GM19035 (cell line): ENCODE data around the gene ANHX.
"Not testable (repeated sequence)": the region's sequence is repeated elsewhere in the genome, so short reads cannot be mapped to it uniquely, and the experiment has no call there.

Experiments
- ATAC-seq: cut with Tn5 transposase; IDR thresholded peaks from one replicate; pipeline ENCODE4 v1.9.1; 2021; ENCODE audit not compliant: unreplicated experiment

ANHX gene

DNA sequence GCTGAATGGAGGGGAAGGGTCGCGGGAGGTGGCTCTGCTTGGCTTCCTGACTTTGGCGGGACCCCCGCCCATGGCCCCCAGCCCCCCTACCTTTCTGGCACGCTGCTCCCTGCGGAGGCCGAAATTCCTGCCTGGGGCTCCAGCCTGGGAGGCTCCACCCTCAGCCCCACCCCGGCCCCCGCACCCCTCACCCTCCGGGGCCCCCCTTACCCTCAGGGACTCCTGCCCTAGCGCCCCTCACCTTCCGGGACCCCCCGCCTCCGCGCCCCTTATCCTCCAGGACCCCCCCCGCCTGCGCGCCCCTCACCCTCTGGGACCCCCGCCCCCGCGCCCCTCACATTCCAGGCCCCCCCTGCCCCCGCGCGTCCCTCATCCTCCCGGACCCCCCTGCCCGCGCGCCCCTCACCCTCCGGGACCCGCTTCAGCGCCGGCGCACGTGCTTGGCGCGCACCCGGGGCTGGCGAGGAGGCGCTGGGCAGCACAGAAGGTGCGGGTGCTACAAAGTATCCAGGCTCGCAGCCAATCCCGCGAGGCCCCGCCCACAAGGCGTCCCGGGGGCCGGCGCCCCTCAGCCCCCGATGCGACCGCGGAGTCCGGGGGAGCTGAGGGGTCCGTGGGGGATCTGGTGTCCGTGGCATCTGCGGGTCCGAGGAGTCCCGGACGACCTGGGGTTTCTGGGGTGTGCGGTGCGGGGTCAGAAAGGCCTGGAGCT, at the start of gene ANHX:
ANHX (minus strand) TSS at position 477 of the 712 bp plus-strand sequence. CDS start 1,521 bp downstream, outside the sequence.
- no peak for ATAC-seq

DNA sequence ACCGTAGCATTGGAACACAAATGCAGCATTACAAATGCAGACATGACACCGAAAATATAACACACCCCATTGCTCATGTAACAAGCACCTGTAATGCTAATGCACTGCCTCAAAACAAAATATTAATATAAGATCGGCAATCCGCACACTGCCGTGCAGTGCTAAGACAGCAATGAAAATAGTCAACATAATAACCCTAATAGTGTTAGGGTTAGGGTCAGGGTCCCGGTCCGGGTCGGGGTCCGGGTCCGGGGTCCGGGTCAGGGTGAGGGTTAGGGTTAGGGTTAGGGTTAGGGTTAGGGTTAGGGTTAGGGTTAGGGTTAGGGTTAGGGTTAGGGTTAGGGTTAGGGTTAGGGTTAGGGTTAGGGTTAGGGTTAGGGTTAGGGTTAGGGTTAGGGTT, 29.0 kb upstream of the ANHX start:
- ATAC-seq: not testable (repeated sequence)

DNA sequence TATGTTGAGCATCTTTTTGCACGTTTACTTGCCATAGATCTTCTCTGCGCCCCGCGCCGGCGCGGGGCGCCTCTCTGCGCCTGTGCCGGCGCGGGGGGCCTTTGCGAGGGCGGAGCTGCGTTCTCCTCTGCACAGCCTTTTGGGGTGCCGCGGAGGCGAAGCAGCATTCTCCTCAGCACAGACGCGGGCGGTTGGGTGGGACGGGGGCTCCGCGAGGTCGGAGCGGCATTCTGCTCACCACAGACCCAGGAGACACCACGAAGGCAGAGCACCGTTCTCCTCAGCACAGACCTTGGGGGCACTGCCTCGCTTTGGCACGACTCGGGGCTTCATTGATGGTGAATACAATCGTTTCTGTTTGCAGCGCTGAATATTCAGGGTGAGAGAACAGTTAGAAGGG, 28.5 kb upstream of the ANHX start:
- no peak for ATAC-seq

DNA sequence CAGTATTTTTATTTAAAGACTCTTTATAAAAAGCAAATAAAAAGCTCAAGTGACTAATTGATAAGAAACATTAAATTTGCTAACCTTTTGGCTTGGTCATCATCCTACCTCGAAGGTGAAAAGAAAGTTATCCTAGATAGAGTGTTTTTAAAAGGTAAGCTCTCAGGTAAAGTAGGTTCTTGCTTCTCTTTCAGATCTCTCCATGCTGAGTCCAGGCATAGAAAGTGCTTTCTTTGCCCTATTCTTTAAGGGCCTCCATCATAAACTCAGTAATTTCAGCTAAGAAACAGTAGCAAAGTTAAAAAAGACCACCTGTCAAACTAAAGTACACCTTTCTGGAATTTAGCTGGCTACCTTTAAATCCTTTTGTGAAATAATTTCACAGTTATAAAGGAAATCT, 20.6 kb upstream of the ANHX start:
- ATAC-seq: no peak

DNA sequence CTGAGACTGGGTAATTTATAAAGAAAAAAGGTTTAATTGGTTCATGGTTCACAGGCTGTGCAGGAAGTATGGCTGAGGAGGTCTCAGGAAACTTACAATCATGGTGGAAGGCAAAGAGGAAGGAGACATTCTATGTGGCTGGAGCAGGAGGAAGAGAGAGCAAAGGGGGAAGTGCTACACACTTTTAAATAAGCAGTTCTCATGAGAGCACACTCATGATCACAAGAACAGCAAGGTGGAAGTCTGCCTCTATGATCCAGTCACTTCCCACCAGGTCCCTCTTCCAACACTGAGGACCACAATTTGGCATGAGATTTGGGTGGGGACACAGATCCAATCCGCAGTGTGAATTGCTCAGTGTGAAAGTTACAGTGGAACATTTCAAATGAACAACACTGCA, 20.2 kb upstream of the ANHX start:
- not testable (repeated sequence) for ATAC-seq

DNA sequence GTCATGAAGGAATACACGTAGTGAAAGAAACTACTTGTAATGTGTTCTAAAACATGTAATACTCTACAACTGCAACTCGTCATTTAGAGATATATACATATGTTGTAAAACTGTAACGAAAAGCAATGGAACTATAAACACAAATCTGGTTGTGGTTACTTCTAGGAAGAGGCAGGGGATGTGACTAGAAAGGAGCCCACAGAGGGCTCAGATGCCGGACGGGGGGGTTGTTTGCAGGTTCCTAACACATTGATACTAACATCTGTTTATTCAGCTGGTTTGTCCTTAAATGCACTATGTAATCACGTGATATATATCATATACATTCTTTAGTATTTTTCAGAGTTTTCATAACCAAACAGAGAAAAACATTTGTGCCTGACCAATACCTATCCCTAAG, 16.1 kb upstream of the ANHX start:
- no peak for ATAC-seq

DNA sequence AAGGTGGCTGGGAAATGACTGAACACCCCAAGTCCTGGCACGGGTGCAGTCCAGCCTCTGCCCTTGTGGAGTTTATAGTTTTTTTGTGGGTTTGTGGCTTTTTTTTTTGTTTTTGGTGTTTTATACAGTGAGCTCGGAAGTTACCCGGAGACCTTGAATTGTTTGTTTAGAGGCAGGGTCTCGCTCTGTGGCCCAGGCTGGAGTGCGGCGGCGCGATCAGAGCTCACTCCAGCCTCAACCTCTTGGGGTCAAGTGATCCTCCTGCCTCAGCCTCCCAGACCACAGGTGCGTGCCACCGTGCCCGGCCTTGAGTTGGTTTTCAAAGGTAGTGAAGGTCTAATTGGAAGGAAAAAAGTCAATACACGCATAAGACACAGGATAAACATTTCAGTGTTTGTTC, 879 bp upstream of the ANHX start:
- no peak for ATAC-seq

DNA sequence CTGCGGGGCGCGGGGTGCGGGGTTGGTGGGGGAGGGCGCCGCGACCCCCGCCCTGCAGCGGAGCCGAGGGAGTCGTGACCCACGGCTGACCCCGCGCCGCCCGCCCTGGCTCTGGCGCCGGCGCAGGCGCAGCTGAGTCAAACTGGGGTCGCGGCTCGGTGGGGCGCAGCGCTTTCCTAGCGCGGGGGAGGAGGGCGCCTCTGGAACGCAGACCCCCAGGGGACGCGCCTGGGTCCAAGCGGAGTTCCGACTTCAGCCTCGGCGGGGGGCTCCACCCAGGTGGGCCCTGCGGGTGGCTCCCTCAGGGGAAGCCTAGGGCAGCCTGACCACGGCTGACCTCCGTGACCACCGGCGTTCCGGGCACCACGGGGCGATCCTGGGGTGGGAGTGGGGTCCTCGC, 467 bp upstream of the ANHX start:
- ATAC-seq: no peak

DNA sequence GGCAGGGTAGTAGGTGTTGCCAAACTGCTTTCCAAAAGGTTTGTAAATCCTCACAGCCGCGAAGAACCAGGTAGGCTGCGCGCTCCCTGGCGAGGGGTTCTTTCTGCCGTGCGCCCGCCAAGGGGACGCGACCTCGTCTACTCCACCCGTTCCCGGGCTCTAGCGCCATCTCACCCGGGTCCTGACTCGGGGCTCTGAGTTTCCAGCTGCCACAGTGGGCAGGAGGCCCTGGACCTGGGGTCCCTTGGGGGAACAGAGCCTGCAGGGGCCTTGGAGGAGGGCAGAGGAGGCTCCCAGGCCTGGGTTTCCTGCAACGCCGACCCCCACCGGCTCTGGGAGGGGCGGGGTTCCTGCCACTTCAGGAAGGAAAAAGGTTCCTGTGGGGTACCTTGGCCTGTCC, 706 bp downstream of the ANHX start:
- ATAC-seq: no peak

DNA sequence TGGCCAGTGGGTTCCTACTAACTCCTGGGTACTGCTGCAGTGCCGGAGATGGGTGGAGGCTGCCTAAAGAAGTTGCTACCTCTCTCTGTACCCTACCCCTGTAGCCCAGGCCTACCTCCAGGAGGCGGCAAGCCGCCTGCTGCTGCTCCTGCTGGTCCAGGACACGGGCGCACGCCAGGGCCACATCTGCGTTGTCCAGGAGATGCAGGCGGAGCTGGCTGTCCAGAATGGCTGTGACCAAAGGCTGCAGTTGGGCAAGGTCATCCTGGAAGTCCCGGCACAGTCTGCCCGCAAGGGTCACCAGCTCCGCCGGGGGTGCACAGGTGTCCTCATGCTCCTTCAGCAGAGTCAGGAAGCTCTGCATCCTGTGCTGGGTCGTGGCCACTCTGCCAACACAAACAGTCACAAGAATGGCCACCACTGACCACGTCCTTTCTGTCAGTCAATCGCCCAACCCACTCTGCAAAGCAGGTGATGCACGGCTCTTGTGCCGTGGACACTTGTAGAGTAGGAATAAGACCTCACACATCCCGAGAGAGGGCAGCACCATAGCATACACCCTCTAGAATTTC, 1.6 kb downstream of the ANHX start:
- ATAC-seq: no peak

DNA sequence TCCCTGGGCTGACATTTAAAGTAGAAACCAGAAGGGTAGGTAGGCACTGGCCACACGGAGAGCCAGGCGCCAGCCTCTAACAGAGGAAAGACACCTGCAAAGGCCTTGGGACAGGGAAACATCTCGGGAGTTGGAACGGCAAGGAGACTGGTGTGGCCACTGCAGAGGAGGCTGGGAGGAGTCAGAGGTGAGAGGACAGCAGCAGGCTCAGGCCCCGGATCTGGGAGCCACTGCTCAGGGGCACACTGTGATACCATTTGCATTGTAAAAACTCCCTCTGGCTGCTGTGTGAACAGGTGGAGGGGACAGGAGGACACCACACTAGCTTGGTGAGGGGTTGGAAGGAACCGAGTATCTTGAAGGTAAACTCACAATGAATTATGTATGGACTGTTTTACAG, 2.7 kb downstream of the ANHX start:
- ATAC-seq: no peak

DNA sequence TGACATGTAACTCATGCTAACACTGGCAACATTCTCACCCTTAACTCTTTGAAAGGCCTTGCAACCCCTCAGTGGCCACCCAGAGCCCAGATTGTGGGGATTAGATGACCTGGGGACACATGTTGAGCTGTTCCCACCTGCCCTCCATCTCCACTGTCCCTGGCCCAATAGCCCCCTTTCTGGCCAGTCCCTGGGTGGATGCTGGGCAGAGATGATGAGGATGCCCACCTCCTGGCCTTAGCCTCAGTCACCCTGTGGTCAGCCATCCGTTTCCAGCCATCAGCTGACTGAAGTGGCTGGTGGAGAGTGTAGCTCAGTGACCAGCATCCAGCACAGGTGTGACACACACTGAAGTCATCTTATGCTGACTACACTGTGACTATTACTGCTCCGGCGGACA, 4.7 kb downstream of the ANHX start:
- no peak for ATAC-seq

DNA sequence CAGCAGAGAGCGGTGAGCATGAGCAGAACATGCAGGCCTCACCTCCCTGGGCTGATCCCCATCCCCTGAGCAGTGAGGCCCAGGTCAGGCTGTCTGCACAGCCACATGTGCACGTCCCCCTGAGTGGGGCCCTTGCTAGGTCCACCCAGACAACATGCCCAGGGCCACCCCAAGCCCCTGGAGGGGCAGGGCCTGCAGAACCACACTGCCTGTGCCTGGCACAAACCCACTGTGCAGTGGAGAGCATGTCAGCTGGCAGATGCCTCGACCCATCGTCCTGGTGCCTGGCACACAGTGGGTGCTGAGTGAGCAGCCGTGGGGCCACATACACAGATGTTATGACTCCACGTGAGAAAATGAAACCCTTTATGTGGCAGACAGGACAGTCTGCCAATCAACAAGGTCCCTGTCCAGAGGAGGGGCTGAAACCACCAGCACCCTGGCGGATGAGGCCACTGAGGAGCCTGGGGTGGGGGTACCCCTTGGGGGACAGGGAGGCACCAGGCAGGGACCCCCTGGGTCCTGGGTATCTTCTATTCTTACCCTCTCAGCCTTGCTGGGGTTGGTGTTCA, 8.3 kb downstream of the ANHX start:
- ATAC-seq: no peak

DNA sequence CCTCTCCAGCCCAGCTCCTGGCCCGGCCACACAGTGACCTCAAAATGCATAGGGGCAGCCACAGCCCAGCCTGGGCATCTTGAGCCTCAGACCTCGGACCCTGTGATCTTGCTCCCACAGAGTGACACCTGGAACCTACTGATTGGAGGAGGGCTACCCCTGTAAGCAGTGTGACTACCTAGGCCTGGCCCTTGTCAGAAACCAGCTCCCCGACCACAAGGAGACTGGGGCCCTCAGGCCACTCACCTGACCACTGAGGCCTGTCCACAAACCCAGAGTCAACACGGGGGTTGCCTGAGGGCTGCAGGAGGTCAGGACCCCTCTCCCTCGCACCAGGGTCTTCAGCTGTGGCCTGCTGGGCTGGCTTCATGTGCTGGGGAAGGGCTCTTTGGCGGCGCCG, 9.0 kb downstream of the ANHX start:
- ATAC-seq: no peak

DNA sequence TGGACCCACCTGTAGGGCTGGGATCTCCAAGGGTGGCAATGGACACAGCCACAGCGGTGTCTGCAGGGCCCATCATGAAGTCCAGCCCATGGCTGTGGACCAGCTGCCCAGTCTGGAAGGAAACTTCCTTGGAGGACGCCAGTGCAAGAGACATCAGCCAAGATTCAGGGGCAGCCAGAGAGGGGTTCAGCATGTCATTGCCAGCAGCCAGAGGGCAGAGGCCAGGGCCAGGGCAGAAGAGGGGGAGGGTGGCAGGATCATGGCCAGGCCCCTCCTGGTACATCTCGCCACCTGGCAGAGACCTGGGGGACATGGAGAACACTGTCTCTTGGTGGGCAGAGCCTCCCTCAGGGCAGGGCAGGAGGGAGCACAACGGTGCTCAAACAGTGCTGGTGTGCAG, 10.2 kb downstream of the ANHX start:
- no peak for ATAC-seq

DNA sequence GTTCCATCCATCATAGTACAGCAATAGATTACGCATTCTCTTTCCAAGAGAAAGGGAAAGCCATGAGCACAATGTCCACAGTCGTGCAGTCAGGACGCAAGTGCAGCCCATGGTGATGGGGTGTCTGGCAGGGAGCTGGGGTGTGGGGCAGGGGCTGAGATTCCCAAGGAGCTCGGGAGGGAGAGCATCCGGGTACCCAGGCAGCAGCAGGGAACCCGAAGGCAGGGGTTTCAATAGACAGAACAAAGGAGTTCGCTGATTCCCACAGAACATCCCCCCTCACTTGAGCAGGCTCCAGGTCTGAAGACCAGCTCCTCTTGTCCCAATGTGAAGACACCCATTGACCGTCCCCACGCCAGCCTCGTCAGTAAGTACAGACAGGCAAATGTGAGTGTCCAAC, 13.5 kb downstream of the ANHX start:
- no peak for ATAC-seq

DNA sequence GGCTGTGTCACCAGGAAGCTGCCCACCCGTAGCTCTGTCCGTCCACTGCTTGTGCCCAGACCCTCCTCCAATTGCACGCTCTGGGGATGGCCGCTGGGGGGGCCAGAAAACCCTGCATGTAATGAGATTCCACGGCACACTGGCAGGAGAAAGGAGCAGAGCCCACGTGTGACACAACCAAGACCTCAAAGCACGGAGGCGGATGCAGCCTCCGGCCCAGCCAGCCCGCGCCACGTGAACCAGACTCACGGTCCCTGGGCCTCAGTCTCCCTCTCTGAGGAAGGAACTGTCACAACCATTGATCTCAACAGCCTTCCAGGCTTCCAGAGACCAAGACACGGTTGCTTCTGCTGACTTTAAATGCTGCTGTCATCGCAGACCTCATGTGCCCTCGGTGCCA, 14.4 kb downstream of the ANHX start:
- ATAC-seq: no peak

DNA sequence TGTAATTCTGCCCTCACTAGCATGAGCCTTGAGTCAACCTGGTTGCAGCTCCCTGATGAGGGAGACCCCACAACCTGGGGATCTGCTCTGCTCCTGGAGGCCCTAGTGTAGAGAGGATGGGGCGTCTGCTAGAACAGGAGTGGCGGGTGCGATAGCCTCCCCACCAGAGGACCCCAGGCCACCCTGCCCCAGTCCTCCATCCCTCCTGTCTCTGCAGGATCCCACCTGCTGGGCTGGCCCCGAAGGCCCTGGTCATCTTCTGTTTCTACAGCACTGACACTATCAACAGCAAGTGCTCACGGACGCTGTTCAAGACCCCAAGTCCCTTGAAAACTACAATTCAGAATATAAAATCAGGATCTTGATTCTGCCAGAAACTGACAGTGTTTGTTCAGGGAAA, 15.2 kb downstream of the ANHX start:
- ATAC-seq: no peak

DNA sequence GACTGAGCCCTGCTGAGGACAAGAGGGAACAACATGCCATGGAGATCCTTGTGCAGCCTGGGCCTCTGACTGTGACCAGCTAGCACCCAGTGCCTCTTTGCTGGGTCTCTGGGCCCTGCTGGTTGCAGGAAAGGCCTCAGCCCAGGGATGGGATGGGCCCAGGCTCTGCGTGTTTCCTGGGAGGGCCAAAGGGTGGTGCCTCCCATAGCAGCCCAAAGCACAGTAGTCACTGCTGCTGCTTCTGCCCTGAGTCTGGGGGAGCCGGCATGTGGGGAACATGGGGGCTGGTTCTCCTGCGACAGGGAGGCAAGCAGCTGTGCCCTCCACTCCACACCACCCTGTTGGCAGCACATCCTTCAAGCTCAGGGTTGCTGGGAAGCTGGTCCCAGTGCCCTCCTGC, 18.5 kb downstream of the ANHX start:
- no peak for ATAC-seq

DNA sequence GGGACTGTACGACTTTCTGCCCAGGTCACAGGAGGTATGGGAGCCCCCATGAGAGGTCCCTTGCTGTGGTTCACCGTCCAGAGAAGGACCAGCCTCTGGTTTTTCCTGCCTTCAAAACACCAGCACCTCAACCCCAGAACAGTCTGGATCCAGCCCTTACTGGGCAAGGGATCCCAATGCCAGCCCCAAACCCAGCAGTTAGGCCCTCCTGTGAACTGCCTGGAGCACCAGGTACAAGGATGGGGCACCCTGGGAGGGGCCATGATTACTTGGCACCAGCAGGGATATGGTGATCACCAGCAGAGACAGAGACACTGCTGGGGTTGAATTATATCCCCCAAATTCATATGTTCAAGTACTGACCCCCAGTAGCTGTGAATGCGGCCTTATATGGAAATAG, 20.0 kb downstream of the ANHX start:
- ATAC-seq: no peak

DNA sequence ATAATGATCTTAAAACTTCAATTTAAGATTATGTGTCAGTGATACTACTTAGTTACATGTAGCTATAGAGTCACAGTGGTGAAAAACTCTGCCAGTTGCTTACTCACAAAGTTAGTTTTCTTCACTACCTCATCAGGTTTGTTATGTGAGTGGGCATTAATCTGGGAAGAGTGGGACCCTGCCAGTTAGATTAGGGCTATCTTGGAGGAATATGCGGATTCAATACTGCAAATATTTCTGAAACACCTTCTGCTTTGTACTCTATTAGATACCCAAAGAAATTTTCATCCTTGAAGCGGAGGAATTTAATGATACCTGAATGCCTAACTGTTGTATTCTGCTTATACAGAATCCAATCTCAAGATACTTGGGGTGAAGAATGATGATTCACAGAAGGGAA, 29.3 kb downstream of the ANHX start:
- ATAC-seq: no peak

DNA sequence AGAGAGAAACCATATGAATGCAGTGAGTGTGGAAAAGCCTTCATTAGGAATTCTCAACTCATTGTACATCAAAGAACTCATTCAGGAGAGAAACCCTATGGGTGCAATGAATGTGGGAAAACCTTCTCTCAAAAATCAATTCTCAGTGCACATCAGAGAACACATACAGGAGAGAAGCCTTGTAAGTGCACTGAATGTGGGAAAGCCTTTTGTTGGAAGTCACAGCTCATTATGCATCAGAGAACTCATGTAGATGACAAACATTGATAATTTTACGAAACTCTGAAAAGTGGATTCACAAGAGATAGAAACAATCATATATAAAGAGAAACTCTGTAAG, 31.4 kb downstream of the ANHX start:
- no peak for ATAC-seq
